ENCODE measurements around the gene EXOC6B.

DNA sequence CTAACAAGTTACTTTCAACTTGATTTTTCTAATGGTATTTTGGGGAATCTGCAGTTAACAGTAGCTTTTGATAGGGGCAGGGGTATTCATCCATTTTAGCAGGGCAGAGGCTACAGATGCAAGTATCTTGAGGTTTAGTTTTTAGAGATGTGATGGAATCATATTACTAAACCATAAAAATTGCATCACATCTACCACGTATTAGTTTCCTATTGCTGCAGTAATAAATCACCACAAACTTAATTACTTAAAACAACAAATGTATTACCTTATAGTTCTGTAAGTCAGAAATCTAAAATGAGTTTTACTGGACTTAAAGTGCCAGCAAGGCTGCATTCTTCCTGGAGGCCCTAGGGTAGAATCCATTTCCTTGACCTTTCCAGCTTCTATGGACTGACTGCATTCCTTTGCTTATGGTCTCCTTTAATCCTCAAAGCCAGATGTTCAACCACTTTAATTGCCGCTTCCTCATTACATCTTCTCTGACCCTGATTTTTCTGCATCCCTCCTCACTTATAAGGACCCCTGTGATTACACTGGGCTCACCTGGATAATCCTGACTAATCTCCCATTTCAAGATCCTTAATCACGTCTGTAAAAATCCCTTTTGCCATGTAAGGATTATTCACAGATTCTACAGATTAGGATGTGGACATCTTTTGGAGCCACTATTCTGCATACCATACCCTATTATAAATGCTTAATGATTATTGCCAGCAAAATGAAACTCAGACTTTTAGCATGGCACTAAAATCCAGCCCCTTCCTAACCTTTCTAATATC, 21.9 kb upstream of the EXOC6B start:
- TF ChIP-seq CTCF (IDR thresholded peaks at IDR 0.05) (no peak), POLR2A (IDR thresholded peaks at IDR 0.05) (no peak)

Data from heart left ventricle (tissue), 13 donors.